Sigmoid colon (tissue), 4 donors: ENCODE data around the gene PRXL2B.

ENCODE experiments used
- POLR2A ChIP-seq, 2 donors: fragments of 450-650 bp; IDR thresholded peaks; one replicate each; pipeline ENCODE4 v1.6.1; 2016; ENCODE audit warnings: antibody characterized with exemption in 2 of 2, mild to moderate bottlenecking in 2 of 2, moderate library complexity in 2 of 2
- POLR2AphosphoS5 ChIP-seq, 4 donors: sonication (generic); formaldehyde crosslinking; IDR thresholded peaks; one replicate each; pipeline ENCODE4 v1.6.1; 2017; ENCODE audit warnings: antibody characterized with exemption in 4 of 4
- TF ChIP-seq, protein P1 (sequence below), 4 experiments: fragments of 450-650 bp in 3 of 4; fragments of 200-600 bp in 1 of 4; IDR thresholded peaks; one replicate each; pipeline ENCODE4 v1.5.1; 2016 to 2019; ENCODE audit warnings: antibody characterized with exemption in 4 of 4, mild to moderate bottlenecking in 3 of 4, moderate library complexity in 2 of 4

DNA sequence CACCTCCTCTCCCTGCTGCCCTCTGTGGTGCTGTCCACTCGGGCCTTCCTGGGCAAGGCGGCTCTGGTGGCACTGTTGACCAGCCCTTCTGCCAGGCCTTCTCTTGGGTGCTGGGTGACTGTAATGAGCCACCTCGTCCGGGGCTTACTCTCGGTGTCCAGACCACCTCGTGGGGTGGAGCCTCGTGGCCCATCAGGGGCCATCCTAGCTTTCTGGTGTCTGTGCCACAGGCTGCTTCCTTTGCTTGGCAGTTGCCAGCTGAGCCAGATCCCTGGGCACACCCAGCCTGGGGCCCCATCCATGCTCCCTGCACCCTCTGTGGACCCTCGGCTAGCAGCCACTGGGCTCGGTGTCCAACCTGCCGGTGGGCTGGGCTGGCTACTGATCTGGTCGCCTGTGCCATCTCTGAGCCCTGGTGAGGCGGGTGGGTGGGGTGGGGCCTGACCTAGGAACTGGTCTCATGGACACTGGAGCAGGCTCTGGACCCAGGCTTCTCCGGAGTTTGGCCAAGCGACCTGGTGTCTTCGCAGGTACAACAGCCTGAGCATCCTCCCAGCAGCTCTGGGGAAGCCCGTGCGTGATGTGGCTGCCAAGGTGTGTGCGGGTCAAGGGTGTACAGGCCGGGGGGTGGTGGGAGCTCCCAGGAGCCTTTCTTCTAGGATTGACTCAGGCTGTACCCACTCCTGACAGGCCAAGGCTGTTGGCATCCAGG is 1.4 kb downstream of the PRXL2B start:
- TF ChIP-seq, protein P1, sequence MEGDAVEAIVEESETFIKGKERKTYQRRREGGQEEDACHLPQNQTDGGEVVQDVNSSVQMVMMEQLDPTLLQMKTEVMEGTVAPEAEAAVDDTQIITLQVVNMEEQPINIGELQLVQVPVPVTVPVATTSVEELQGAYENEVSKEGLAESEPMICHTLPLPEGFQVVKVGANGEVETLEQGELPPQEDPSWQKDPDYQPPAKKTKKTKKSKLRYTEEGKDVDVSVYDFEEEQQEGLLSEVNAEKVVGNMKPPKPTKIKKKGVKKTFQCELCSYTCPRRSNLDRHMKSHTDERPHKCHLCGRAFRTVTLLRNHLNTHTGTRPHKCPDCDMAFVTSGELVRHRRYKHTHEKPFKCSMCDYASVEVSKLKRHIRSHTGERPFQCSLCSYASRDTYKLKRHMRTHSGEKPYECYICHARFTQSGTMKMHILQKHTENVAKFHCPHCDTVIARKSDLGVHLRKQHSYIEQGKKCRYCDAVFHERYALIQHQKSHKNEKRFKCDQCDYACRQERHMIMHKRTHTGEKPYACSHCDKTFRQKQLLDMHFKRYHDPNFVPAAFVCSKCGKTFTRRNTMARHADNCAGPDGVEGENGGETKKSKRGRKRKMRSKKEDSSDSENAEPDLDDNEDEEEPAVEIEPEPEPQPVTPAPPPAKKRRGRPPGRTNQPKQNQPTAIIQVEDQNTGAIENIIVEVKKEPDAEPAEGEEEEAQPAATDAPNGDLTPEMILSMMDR (IDR thresholded peaks at IDR 0.05) = no peak
- TF ChIP-seq POLR2A (IDR thresholded peaks at IDR 0.05) (no peak), POLR2AphosphoS5 (IDR thresholded peaks at IDR 0.05) (no peak)
